Measurements from ENCODE around the gene CENPP.

Gene CENPP

GRCh38 chr9:92313624-92314012 lies 12.1 kb upstream of the CENPP start:
- DNase-seq (ENCODE audit: low read depth in 2 of 2), result no peak

GRCh38 chr9:92315456-92315855 lies 10.3 kb upstream of the CENPP start:
- DNase-seq (ENCODE audit: low read depth in 2 of 2), result no peak

DNA sequence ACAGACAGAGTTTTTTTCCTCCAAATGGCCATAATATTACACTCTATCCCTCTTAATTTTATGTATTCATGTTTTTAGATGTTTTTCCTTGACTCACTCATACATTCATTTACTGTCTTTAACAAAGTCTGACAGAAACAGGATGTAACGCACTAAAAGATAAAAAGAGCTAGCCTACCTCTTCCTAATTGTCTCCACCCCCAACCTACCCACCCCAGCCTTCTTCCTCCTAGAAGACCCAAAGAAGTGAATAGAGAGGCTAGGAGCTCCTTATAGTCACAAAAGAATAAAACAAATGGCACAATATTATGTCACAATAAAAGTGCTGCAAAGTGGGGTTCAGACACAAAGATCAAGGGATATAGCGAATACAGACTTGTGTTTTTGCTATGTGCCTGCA lies 1.3 kb upstream of the CENPP start:
- DNase-seq (ENCODE audit: low read depth in 2 of 2), result no peak

DNA sequence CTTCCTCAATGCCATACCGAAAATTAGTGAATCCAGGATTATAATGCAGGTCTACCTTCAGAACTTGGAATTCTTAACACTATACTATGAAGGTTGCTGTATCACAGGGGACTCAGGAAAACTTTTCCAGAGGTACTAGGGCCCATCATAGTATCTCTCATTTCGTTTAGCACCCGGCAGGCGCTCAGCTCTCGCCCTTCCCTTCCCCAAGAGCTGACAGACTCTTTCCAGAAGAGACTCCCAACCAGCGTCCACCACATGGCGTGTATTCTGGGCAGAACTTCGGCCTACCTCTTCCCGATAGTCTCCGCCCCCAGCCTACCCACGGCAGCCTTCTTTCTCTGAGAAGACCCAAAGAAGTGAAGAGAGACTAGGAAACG lies 874 bp upstream of the CENPP start:
- peak in 1 of 2 experiments; percentile 4 for DNase-seq (ENCODE audit: low read depth in 2 of 2)

DNA sequence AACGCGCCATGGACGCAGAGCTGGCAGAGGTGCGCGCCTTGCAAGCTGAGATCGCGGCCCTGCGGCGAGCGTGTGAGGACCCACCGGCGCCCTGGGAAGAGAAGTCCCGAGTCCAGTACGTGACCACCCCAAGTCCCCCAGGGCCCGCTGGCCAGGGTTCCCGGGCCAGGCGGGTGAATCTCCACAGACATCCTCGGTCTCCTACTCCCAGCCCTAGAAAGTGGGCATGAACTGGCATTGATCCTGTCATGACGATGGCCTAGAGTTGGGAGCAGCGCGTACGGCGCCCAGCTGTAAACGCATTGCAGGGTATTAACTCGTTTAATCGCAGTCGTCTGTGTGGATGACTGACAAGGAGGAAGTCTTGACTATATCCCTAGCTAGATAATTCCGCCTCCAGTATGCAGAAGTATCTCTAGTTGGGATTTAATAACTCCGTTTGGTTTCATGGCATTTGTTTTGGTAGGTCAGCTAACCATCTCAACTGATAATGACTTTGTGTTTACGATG lies 293 bp downstream of the CENPP start:
- DNase-seq (ENCODE audit: low read depth in 2 of 2), result no peak

- DNase-seq (ENCODE audit: low read depth in 2 of 2), result no peak
These were observed 1.6 kb downstream of the CENPP start for GRCh38 chr9:92327283-92327850.

DNA sequence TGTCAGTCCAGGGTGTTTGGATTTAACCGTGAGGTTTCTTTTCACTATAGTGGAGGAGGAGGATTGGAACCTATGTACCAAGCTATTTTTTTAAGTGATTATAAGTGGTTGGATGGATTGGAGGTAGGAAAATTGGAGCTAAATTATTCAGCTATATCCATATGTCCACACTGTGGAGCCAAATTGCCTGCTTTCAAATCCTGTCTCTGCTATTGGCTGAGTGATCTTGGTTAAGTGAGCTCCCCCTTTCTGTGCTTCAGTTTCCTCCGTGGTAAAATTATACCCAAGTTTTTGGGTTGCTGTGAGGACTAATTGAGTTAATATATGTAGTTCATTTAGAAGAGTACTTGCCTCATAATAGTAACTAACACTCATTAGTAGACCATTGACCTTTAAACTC lies 2.5 kb downstream of the CENPP start:
- peak; percentile 30 to 42 for DNase-seq (ENCODE audit: low read depth in 2 of 2)

GRCh38 chr9:92332577-92333281 lies 7.0 kb downstream of the CENPP start:
- no peak for DNase-seq (ENCODE audit: low read depth in 2 of 2)

DNA sequence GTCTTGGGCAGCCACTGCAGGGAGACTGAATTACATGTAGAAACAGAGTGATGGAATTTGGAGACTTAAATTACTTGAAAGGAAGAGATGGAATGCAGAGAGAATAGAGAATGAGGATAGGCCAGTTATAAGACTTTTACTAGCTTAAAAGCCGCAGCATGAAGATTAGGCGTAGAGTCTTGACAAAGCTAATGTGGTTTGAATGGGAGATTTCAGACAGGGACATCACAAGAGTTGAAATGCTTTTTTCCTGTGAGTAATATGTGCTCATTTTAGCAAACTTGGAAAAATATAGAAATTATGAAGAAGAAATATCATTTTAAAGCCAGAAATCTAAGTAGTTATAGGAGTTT lies 7.5 kb downstream of the CENPP start:
- no peak for DNase-seq (ENCODE audit: low read depth in 2 of 2)

- no peak for DNase-seq (ENCODE audit: low read depth in 2 of 2)
These were observed 15.8 kb downstream of the CENPP start for GRCh38 chr9:92341578-92341977.

- no peak for DNase-seq (ENCODE audit: low read depth in 2 of 2)
These were observed 17.2 kb downstream of the CENPP start for GRCh38 chr9:92342825-92343488.

DNA sequence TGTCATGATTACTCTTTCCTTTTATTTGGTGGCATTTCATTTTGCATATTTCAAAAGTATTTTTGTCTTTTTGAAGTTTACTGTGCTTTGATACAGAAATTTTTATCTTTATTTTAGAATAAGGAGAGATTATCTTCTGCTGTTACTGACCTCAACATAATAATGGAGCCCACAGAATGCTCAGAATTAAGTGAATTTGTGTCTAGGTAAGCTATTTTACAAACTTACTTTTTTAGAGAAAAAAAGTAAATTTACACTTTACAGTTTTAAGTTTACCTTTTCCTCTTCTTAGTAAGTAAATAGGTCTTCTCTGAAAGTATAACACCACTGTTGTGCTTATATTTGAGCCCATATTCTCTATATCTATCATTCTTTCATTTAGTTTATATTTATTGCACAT lies 19.8 kb downstream of the CENPP start:
- no peak for DNase-seq (ENCODE audit: low read depth in 2 of 2)

DNA sequence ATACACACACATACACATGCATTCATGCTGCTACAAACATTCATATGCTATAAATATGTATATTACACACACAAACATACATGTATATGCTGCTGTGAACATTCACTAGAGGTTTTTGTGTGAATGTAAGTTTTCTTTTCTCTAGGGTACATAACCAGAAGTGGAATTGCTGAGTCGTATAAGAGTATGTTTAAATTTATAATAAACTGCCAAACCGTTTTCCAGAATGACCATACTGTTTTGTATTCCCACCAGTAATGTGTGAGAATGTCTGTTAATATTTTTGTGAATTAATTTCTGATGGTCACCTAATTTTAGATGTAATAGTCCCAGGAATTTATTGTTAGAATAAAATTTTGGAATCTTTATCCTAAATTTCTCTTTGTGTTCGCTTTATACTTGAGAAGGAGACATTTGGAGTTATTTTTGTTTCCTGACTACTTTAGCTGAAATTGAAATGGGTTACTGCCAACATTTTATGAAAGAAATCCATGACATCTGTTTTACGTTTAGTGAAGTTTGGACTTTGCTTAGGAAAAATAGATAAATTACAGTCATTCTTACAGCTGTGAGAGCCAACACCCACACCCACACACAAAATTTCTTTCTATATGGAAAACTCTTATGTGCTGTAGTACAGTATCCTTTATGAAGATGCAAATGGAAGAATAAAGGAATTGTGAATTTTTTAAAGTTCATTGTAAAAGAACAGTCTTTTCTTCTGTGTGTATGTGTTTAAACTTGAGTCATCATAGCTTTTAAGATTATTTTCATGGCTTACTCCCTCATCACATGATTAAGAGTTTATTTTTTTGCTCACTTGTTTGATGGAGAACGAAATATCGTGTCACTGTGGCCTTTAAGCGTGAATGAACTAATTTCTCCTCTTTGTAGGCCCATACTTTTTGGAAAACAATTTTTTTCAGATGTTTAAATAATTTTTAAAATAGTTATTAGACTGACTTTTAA lies 24.3 kb downstream of the CENPP start:
- peak; percentile 63 to 72 for DNase-seq (ENCODE audit: low read depth in 2 of 2)

- no peak for DNase-seq (ENCODE audit: low read depth in 2 of 2)
These were observed 25.0 kb downstream of the CENPP start for GRCh38 chr9:92350740-92351133.

DNA sequence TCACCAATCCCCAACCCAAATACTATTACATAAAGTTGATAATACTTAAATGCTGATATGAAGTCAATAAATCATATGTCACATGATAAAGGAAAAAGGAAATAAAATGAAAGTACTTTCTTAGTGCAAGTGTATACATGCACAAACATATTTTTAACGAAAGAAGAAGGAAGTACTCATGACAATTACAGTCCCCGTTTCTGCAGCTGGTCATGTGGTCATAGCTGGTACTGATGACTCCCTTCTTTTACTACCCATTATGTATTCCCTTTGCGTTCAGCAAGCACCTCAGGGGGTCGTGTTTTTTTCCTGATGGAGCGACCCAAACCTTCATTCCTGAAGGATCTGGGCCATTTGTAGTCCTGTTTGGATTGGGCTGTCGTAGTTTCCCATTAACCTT lies 27.3 kb downstream of the CENPP start:
- no peak for DNase-seq (ENCODE audit: low read depth in 2 of 2)

- no peak for DNase-seq (ENCODE audit: low read depth in 2 of 2)
These were observed 33.7 kb downstream of the CENPP start for GRCh38 chr9:92359394-92359995.

DNA sequence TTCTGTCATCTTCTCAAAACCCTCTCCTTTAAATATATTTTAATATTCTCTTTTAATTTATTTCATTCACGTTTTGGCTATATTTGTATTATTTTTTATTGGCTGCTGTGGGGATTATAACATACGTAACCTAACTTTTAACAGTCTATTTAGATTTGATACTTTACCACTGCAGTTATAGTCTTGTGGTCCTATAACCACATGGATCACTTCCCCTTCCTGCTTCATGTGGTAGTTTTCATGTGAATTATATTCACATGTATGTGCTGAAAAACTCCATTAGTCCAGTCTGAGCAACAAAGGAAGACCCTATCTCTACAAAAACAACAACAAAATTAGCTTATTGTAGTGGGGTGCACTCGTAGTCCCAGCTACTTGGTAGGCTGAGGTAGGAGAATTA lies 34.3 kb downstream of the CENPP start:
- DNase-seq (ENCODE audit: low read depth in 2 of 2), result no peak

DNA sequence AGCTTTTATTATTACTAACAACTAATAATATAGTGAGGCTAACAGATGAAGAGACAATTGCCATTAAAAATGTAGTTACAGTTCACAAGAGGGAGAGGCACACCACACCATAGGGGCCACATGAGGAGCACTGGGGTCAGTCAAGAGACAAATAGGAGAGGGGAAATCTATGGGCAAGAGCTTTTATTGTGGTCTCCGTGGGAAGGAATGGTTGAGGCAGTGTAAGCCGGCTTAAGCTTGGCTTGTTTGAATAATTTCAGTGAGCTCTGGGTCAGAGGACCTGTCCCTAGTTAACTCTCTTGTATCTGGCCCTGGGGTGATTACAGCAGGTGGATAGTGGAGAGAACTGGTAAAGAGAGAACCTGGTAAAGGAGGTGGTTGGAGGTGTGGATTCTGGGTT lies 43.3 kb downstream of the CENPP start:
- no peak for DNase-seq (ENCODE audit: low read depth in 2 of 2)

DNA sequence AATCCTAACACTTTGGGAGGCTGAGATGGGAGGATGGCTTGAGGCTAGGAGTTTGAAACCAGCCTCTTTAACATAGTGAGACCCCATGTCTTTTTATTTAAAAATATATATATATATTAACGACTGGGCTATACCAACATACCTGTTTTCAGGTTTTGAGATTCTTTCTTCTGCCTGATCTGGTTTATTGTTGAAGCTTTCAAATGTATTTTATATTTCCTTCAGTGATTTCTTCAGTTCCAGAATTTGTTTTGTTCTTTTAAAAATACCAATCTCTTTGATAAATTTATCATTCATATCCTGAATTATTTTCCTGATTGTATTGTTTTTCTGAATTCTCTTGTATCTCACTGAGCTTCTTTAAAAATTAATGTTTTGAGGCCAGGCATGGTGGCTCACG lies 47.4 kb downstream of the CENPP start:
- DNase-seq (ENCODE audit: low read depth in 2 of 2), result no peak

DNA sequence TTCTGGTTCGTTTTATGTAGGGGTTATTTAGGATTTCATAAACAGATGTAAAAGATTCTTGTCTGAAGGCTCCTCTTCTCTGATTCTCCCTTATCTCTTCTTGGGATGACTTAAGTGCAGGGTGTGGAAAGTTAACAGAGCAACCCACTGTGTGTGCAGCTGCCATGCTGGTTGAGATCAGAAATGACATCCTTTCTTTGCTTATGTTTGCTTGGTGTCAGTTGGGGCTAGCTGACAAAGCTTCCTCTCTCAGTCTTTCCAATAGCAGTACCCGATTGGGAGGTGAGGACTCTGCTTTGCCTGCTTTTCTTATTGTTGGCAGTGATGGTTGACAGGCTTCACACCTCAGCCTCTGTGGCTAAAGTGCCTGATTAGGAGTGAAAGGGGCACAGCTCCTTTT lies 52.1 kb downstream of the CENPP start:
- no peak for DNase-seq (ENCODE audit: low read depth in 2 of 2)

DNA sequence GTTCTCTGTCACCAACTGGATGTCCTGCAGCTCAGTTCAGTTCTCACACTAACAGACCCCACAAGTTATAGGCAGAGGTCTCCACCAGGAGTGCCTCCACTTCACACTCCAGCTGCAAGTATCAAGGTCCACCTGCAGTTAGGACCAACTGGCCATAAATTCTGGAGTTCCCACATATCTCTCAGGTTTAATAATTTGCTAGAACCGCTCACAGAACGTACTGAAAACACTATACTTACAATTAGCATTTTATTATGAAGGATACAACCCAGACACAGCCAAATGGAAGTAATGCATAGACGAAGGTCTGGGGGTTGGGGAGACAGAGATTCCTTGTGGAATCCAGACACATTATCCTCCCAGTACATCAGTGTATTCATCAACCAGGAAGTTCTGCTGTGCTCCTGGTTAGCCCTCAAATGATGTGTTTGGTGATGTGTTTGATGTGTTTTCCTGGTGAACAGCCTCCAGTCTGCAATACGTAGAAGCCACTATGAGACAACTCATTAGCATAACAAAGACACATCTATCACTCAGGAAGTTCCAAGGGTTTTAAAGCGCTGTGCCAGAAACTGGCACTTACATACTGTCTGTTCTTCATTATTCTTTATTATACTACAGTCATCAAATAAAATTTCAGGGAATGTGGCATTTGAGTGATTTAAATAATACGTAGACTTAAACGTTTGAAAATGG lies 53.3 kb downstream of the CENPP start:
- peak; percentile 52 to 53 for DNase-seq (ENCODE audit: low read depth in 2 of 2)

Measured in fibroblast of skin of left quadriceps (primary cell).